AG20443 (cell line): ENCODE results near the gene IPMK.
"Not testable (repeated sequence)": the region's sequence is repeated elsewhere in the genome, so short reads cannot be mapped to it uniquely, and the experiment has no call there.

Experiments used
- DNase-seq: peaks from one replicate; pipeline ENCODE4 v3.0.0; 2012; ENCODE audit warnings: low spot score, mixed read lengths

The IPMK gene

GRCh38 chr10:58220769-58221451, 46.8 kb downstream of the IPMK start:
- DNase-seq, result peak; percentile 59

DNA sequence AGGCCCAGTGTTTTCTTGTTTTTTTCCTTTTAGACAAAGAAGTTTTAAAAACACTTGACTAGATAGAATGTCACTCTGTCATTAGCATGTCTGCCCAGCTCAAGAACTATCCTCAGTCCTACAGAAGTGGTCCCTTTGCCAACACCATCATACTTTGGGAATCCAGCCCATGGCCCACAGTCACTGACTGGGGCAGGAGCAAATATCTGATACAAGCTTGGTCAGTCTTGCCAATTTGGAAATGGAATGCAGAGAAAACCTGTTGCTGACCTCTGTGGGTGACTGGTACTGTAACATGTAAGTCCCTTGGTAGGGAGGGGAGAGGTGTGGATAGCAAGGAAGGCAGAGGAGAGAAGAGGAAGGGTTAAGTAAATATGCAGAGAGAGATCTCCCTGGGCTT, 47.8 kb downstream of the IPMK start:
- peak; percentile 18 for DNase-seq

DNA sequence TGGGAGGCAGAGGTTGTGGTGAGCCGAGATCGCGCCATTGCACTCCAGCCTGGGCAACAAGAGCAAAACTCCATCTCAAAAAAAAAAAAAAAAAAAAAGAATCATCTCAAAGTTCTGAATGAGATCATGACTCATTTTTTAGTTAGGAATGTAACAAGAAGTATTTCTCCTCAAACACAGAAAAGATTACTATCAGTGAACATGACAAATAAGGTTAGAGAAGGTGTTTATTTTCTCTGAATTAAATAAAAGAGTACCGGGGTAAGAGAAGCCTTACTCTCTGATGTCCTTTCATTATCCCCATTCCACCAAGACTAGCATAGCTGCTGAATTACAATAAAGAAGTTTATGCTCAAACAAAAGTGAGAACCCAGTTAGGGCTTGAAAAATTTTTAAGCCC, 50.1 kb downstream of the IPMK start:
- DNase-seq, result peak; percentile 29

GRCh38 chr10:58212622-58213021, 55.1 kb downstream of the IPMK start:
- DNase-seq, result no peak

DNA sequence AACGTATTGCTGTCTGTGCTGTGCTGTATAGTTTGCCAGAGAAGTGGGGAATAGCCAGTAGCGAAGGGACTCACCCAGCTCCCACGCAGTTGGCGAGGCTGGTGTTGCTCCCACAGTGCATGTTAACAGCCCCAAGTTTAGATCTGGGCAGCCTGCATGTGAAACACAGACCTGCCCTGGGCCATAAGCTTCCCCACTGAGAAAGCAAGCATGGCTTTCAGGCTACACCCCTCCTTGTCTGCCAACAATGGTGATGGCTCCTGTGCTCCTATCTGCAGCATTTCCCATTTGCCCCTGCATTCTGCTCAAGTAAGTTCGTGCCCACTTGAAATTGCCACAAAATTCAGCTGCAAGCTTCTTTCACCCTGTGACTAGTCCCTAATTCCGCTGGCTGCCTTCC, 57.5 kb downstream of the IPMK start:
- no peak for DNase-seq

DNA sequence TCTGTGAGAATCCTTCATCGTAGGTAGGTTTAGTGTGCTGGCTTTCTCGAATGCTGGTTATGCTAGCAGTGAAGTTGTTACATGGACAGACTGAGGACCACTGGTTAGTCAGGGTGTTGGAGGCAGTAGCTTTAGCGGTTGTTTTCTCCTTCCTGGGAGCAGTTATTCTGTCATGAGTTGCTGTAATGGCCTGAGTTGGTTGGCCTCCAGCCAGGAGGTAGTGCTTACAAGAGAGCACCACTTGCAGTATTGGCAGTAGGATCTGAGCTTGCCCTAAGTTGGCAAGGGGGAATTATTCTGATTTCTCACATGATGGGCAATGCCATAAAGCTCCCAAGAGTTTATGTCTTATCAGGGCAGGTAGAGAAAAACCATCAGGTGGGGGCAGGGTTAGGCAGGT, 58.0 kb downstream of the IPMK start:
- DNase-seq, result no peak

- DNase-seq, result no peak
Observed at GRCh38 chr10:58206251-58206650, 61.4 kb downstream of the IPMK start.

DNA sequence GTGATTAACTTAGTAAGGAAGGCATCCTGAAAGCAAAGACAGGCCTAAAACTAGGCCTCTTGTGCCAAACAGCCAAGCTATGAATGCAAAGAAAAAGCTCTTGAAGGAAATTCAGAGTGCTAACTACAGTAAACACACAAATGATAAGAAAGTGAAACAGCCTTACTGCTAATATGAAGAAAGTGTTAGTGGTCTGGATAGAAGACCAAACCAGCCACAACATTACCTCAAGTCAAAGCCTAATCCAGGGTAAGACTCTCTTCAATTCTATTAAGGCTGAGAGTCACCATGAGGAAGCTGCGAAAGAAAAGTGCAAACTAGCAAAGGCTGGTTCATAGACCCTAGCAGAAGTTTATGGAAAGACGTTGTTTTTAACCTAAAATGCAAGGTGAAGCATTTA, 66.0 kb downstream of the IPMK start:
- DNase-seq, result no peak

GRCh38 chr10:58189269-58189668, 78.4 kb downstream of the IPMK start:
- DNase-seq, result peak; percentile 42

GRCh38 chr10:58184120-58184670, 83.5 kb downstream of the IPMK start:
- no peak for DNase-seq

- DNase-seq, result no peak
Observed at GRCh38 chr10:58180666-58181065, 87.0 kb downstream of the IPMK start.

DNA sequence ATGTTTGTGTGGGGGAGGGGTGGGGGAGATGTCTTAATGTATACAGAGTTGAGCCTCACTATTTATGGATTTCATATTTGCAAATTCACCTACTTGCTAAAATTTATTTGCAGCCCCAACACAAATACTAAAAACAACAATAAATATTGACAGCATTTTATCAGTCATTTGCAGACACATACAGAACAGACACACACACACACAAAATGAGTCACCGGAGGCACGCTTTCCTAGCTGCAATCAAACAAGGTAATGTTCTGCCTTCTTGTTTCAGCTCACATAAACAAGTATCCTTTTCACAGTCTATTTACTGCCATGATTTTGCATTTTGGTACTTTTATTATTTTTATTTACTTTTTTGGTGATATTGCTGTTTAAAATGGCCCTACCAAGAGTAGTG, 88.5 kb downstream of the IPMK start:
- DNase-seq, result no peak

DNA sequence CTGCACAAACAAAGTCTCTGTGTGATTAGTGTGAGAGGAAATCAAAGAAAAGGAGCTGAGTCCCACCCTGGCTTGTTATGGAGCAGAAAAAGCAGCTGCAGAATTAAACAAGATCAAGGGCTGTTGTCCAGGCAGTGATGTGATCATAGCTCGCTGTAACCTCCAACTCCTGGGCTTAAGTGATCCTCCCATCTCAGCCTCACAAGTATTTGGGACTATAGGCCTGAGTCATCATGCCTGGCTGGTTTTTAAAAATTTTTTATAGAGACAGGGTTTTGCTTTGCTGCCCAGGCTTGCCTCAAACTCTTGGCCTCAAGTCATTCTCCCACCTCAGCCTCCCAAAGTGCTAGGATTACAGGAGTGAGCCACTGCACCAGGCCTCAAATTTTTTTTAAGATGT, 88.9 kb downstream of the IPMK start:
- DNase-seq, result no peak

DNA sequence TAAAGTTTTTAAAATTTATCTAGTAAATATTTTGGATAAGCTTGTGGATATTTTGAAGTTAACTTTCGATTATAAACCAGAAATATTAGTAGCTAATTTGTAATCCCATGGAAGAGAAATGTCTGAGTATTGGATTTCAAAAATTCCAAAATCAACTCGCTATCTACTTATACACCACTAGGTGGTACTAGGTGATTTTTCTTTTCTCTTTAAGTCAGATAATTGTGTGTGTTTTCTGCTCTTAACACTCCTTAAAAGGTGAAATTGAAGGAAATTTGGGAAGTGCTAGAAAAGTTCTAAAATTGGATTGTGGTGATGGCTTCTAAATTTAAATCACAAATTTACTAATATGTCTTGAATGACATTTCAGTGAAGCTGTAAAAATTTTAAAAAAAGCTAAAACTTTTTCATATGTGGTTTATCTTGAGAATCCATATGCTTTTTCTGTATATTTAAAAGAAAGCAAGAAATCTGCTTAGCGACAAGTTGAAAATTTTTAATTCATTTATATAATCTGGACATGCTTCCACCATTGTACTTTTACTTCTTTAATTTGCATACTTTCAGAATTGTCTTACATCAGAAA, 90.2 kb downstream of the IPMK start:
- DNase-seq, result peak; percentile 35

- peak; percentile 18 for DNase-seq
Observed at GRCh38 chr10:58175990-58176900, 91.4 kb downstream of the IPMK start.

DNA sequence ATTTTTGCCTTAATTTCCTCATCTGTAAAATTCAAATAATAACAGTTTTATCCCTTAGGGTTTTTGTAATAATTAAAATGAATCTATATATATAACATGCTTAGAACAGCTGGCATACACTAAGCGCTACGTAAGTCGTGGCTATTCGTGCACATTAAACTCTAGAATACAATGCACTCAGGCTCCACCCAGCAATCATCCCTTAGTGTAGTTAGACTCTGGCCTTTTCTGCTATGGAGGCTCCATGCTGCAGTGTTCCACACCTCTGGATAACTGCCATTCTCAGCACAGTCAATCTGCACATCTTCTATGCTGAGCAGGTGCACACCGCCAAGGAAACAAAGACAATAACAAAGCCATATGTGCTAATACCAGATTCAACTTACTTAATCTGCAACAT, 92.9 kb downstream of the IPMK start:
- DNase-seq, result no peak

DNA sequence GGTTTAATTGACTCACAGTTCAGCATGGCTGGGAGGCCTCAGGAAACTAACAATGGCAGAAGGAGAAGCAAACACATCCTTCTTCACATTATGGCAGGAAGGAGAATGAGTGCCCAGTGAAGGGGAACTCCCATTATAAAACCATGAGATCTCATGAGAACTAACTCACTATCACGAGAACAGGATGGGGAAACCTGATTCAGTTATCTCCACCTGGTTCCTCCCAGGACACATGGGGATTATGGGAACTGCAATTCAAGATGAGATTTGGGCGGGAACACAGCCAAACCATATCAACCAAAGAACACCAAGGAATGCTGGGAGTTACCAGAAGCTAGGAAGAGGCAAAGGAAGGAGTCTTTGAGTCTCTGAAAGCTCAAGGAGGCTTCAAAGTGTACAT, 94.3 kb downstream of the IPMK start:
- no peak for DNase-seq

DNA sequence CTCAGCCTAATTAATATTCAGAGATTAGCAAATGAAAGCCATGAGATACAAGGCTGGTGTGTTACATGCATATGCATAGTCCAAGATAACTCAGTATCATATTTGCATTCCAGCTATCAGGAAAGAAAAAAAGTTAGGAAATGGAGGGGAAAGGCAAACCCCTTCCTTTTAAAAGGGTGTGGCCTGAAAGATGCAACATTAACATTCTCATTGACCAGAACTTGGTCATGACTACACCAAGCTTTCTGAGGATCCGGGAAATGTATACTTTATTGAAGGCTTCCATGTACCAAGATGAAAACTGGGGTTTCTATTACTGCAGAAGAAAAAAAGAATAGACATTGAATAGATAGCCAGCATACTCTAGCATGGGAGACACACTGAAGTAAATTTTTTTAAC, 96.5 kb downstream of the IPMK start:
- DNase-seq, result no peak

DNA sequence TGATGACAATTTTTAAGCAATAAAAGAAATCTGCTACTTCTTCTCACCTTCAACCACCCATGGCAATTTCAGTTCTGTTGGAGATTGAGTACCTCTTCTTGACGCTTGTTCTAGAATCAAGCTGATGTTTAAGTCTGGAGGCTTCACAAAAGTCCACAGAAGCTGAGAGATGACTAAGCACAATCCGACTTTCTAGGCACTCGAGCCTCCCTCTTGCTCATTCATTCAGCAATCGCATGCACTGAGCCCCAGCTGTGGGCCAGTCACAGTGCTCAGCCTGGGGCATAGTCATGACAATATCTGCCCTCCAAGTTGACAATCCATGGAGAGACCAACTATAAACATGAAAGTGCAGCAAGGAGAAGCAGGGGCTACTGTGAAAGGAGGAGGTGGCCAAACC, 103.2 kb downstream of the IPMK start:
- no peak for DNase-seq

DNA sequence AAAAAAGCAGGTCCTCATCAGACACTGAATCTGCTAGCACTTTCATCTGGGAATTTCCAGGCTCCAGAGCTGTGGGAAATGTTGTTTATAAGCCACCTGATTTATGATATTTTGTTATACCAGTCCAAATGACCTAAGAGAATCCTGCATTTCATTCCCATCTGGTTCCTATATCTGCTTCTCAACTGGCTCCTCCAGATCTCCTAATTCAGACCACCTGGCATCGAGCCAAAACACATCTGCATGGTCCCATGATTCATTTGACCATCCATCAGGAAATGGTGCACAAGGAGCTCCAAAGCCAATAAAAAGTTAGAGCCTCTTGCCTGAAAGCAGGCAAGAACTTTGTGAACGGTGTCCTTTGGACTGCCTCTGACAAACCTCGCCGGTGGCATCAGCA, 108.9 kb downstream of the IPMK start:
- DNase-seq, result peak; percentile 17

- peak; percentile 87 for DNase-seq
Observed at GRCh38 chr10:58157076-58157766, 110.5 kb downstream of the IPMK start.

DNA sequence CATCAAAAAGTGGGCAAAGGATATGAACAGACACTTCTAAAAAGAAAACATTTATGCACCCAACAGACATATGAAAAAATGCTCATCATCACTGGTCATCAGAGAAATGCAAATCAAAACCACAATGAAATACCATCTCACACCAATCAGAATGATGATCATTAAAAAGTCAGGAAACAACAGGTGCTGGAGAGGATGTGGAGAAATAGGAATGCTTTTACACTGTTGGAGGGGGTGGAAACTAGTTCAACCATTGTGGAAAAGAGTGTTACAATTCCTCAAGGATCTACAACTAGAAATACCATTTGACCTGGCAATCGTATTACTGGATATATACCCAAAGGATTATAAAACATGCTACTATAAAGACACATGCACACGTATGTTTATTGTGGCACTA, 111.8 kb downstream of the IPMK start:
- not testable (repeated sequence) for DNase-seq
